BJ (cell line): ENCODE measurements around the gene HUS1B. TPM values are rescaled to one million over a fixed set of nuclear protein-coding genes. Genes with fewer than 3 reads are reported as not detected.

Experiments used
- CTCF ChIA-PET: fragments of 350-600 bp; formaldehyde crosslinking; extraction: SDS; loops from one replicate; lab custom pipeline; 2021; ENCODE audit warnings: antibody characterized with exemption, inconsistent platforms; lab: Yijun Ruan, JAX
- POLR2A ChIA-PET: fragments of 300-600 bp; sonication (Branson Sonifier 250); formaldehyde crosslinking; extraction: SDS; loops from one replicate; lab custom pipeline; 2021; ENCODE audit warnings: antibody characterized with exemption; lab: Charles Lee
- DNase-seq: peaks from one replicate; pipeline ENCODE4 v3.0.0-alpha.2; 2011; ENCODE audit warnings: low read depth
- H3K27me3 ChIP-seq: 2 replicates; pipeline ENCODE4 v1.6.0; 2011; ENCODE audit warnings: low read length; ENCODE audit not compliant: control insufficient read depth, insufficient read depth
- H3K36me3 ChIP-seq: 2 replicates; pipeline ENCODE4 v1.5.1; 2011; ENCODE audit warnings: low read length; ENCODE audit not compliant: control insufficient read depth, insufficient read depth
- H3K4me3 ChIP-seq: 2 replicates; pipeline ENCODE4 v1.5.1; 2011; ENCODE audit warnings: low read depth, mild to moderate bottlenecking, control low read depth, low read length
- CTCF ChIP-seq: IDR thresholded peaks from 2 replicates; pipeline ENCODE4 v1.5.1; 2011; ENCODE audit warnings: low read depth, mild to moderate bottlenecking, control low read depth, inconsistent platforms, low read length, moderate library complexity; ENCODE audit not compliant: insufficient read depth
- polyA plus RNA-seq: library from polyadenylated mRNA; depleted of rRNA; stranded (reverse); fragments of >200 nt; gene quantifications from 2 replicates; pipeline ENCODE4 v1.2.3, GENCODE V29; 2011; rRNA removed

The HUS1B gene
- polyA plus RNA-seq, 1 experiment: 0.10 TPM

GRCh38 chr6:609905-610304 is 47.0 kb downstream of the HUS1B start:
- H3K27me3 ChIP-seq: no peaks in the 10 kb centered on the region
- H3K4me3 ChIP-seq: no peak overlapping the region
- POLR2A ChIA-PET: no interaction called here
- no peak for DNase-seq
- TF ChIP-seq CTCF: no peak
- H3K36me3 ChIP-seq: peaks cover 2% of the 10 kb centered on the region
- CTCF ChIA-PET: interaction anchor here (0.7 kb wide), 1 partner anchor 14 kb away, joined by 3 read pairs; no protein-coding TSS in a partner anchor

GRCh38 chr6:606829-607379 is 50.0 kb downstream of the HUS1B start:
- no peak overlapping the region for H3K4me3 ChIP-seq
- DNase-seq: no peak
- ChIA-PET POLR2A (no interaction called here), CTCF (interaction anchor here (0.7 to 1.3 kb wide), 3 partner anchors 10 to 18 kb away, joined by 3 to 5 read pairs (median 3); no protein-coding TSS in a partner anchor)
- H3K36me3 ChIP-seq: no peaks in the 10 kb centered on the region; the same call in 1 of the 2 replicates
- no peaks in the 10 kb centered on the region for H3K27me3 ChIP-seq
- no peak for TF ChIP-seq CTCF

Other genes with a start within 250 kb of the HUS1B start
- 16.0 and 23.5 TPM in 2 replicates for gene EXOC2, start 36.0 kb upstream of the HUS1B start, polyA plus RNA-seq